ENCODE results near the gene PIGO. TPM values are rescaled to one million over a fixed set of nuclear protein-coding genes. Genes with fewer than 3 reads are reported as not detected.
A peak's percentile ranks its signal among the peaks of the same experiment; 100 is the strongest.

PIGO gene
- total RNA-seq, 1 experiment from 2014 or later, result 32.0 TPM

DNA sequence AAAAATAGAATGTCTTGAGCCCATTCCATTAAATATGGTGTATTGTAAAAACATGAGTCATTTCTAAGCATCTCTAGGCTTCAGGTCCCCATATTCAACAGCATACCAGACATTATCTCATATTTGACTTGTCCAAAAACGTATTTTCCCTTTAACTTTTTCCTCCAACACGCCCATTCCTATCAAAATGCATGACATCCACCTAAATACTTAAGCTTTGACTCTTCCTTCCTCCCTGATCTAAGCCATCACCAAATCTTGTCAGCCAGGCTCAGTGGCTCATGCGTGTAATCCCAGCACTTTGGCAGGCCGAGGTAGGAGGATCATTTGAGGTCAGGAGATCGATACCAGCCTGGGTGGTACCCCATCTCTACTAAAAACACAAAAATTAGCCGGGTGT lies 47.9 kb downstream of the PIGO start:
- peaks cover 41% of the 10 kb centered on the region for H3K36me3 Mint-ChIP-seq (ENCODE audit: insufficient read depth, unreplicated experiment)
- no peak overlapping the region for H3K4me3 Mint-ChIP-seq (ENCODE audit: low read depth, unreplicated experiment)
- TF ChIP-seq, protein P1, sequence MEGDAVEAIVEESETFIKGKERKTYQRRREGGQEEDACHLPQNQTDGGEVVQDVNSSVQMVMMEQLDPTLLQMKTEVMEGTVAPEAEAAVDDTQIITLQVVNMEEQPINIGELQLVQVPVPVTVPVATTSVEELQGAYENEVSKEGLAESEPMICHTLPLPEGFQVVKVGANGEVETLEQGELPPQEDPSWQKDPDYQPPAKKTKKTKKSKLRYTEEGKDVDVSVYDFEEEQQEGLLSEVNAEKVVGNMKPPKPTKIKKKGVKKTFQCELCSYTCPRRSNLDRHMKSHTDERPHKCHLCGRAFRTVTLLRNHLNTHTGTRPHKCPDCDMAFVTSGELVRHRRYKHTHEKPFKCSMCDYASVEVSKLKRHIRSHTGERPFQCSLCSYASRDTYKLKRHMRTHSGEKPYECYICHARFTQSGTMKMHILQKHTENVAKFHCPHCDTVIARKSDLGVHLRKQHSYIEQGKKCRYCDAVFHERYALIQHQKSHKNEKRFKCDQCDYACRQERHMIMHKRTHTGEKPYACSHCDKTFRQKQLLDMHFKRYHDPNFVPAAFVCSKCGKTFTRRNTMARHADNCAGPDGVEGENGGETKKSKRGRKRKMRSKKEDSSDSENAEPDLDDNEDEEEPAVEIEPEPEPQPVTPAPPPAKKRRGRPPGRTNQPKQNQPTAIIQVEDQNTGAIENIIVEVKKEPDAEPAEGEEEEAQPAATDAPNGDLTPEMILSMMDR (IDR thresholded peaks at IDR 0.05; ENCODE audit: unreplicated experiment), result no peak
- H3K4me1 Mint-ChIP-seq (ENCODE audit: low read depth, unreplicated experiment), result no peaks in the 10 kb centered on the region
- DNase-seq, result no peak
- H3K27ac Mint-ChIP-seq (ENCODE audit: unreplicated experiment), result no peak overlapping the region
- no TSS peak for BruUV-seq (replicated peaks)
- H3K27me3 Mint-ChIP-seq (ENCODE audit: unreplicated experiment), result no peaks in the 10 kb centered on the region
- intact Hi-C loops (cut with micrococcal nuclease; ENCODE audit: unreplicated experiment), result no loop called here
- CTCF ChIA-PET, result no interaction called here
- no peaks in the 10 kb centered on the region for H3K9me3 Mint-ChIP-seq (ENCODE audit: low read depth, unreplicated experiment)

DNA sequence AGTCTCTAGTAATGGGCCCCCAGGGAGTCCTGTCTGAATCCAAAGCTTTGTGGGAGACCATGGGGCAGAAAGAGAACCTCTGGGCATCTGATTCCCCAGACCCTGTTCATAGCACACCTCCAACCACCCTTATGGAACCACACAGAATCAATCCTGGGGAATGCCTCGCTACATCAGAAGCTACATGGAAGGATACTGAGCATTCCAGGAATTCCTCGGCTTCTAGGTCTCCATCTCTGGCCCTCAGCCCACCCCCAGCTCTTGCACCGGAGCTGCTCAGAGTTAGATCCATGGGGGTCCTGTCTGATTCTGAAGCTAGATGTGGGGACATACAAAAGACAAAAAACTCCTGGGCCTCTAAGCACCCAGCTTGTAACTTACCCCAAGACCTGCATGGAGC lies 52.3 kb downstream of the PIGO start:
- TF ChIP-seq, protein P1 (IDR thresholded peaks at IDR 0.05; ENCODE audit: unreplicated experiment), result no peak
- no peak overlapping the region for H3K4me3 Mint-ChIP-seq (ENCODE audit: low read depth, unreplicated experiment)
- no peaks in the 10 kb centered on the region for H3K27me3 Mint-ChIP-seq (ENCODE audit: unreplicated experiment)
- no peaks in the 10 kb centered on the region for H3K4me1 Mint-ChIP-seq (ENCODE audit: low read depth, unreplicated experiment)
- no peak for DNase-seq
- peaks cover 30% of the 10 kb centered on the region for H3K36me3 Mint-ChIP-seq (ENCODE audit: insufficient read depth, unreplicated experiment)
- no peaks in the 10 kb centered on the region for H3K9me3 Mint-ChIP-seq (ENCODE audit: low read depth, unreplicated experiment)
- CTCF ChIA-PET, result interaction anchor here (0.6 kb wide), 1 partner anchor 46 kb away, joined by 9 read pairs; no protein-coding TSS in a partner anchor
- H3K27ac Mint-ChIP-seq (ENCODE audit: unreplicated experiment), result no peak overlapping the region
- BruUV-seq (replicated peaks), result no TSS peak
- intact Hi-C loops (cut with micrococcal nuclease; ENCODE audit: unreplicated experiment), result no loop called here

DNA sequence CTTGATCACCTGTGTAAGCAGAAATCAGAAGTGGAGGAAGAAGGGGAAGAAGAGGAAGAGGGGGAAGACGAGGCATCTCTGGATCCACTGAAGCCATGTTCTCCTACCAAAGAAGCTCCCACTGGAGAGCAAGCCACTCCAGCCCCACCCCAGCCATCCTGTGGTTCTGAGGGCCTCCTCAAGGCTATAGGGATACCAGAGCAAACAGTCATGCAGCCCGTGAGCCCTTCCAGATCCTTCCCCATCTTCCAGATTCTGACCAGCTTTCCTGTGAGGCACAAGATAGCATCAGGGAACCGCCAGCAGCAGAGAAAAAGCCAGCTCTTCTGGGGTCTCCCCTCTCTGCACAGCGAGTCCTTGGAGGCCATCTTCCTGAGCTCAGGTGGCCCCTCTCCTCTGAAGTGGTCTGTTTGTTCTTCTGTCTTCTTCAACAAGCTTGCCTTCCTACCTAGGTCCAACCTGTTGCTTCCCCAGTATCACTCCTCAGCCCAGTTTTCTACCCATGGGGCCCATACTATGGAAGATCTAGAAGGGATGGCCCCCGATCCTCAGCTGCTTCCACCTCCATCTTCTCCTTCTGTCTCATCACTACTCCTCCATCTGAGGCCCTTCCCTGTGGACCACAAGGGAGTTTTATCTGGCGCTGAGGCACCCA lies 53.4 kb downstream of the PIGO start:
- CTCF ChIA-PET, result no interaction called here
- DNase-seq, result no peak
- Mint-ChIP-seq H3K9me3 (ENCODE audit: low read depth, unreplicated experiment) (no peaks in the 10 kb centered on the region), H3K36me3 (ENCODE audit: insufficient read depth, unreplicated experiment) (peaks cover 22% of the 10 kb centered on the region), H3K27ac (ENCODE audit: unreplicated experiment) (no peak overlapping the region), H3K4me1 (ENCODE audit: low read depth, unreplicated experiment) (no peaks in the 10 kb centered on the region), H3K4me3 (ENCODE audit: low read depth, unreplicated experiment) (no peak overlapping the region), H3K27me3 (ENCODE audit: unreplicated experiment) (no peaks in the 10 kb centered on the region)
- TF ChIP-seq, protein P1 (IDR thresholded peaks at IDR 0.05; ENCODE audit: unreplicated experiment), result no peak
- BruUV-seq (replicated peaks), result no TSS peak
- intact Hi-C loops (cut with micrococcal nuclease; ENCODE audit: unreplicated experiment), result no loop called here

DNA sequence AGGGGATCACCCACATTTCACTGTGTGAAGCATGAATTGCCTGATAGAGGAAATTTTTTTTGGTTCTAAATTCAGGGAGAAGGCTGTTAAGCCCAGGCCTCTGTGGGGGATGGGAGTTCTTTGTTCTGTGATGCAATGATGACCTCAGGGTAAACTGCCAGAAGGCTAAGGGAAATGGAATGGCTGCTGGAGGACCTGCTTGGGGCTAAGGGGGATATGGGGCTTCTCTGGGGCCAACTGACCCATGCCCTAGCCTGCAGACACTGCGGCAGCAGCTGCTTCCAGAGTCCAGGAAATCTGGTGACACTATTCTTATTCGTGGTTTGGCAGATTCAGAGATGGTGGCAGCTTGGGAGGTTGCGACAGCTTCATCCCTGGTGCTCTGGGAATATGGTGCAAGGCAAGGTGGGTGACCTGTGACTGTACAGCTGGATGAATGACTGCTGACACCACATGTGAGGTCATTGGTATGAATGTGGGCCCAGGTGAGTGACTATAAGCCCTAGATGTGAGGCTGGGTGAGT lies 54.2 kb downstream of the PIGO start:
- DNase-seq, result no peak
- CTCF ChIA-PET, result interaction anchor here (1.6 kb wide), 1 partner anchor 142 kb away, joined by 4 read pairs; no protein-coding TSS in a partner anchor
- peak overlapping the region; percentile 27 for H3K27ac Mint-ChIP-seq (ENCODE audit: unreplicated experiment)

More for the DNA sequence above, 54.2 kb downstream of the PIGO start:
- H3K4me1 Mint-ChIP-seq (ENCODE audit: low read depth, unreplicated experiment), result no peaks in the 10 kb centered on the region
- TF ChIP-seq, protein P1 (IDR thresholded peaks at IDR 0.05; ENCODE audit: unreplicated experiment), result no peak
- peaks cover 17% of the 10 kb centered on the region for H3K36me3 Mint-ChIP-seq (ENCODE audit: insufficient read depth, unreplicated experiment)
- H3K27me3 Mint-ChIP-seq (ENCODE audit: unreplicated experiment), result no peaks in the 10 kb centered on the region
- H3K9me3 Mint-ChIP-seq (ENCODE audit: low read depth, unreplicated experiment), result no peaks in the 10 kb centered on the region
- H3K4me3 Mint-ChIP-seq (ENCODE audit: low read depth, unreplicated experiment), result no peak overlapping the region
- BruUV-seq (replicated peaks), result no TSS peak
- intact Hi-C loops (cut with micrococcal nuclease; ENCODE audit: unreplicated experiment), result no loop called here

Other genes starting within 250 kb of the PIGO start
- not detected in 2 replicates for gene PHF24, start 138.3 kb downstream of the PIGO start, total RNA-seq (2022)
- 1.5 and 3.1 TPM in 2 replicates for gene DNAJB5, start 106.8 kb downstream of the PIGO start, total RNA-seq (2022)
- gene VCP, start 24.0 kb downstream of the PIGO start, total RNA-seq (2022), result 205 and 208 TPM in 2 replicates
- gene FANCG, start 16.6 kb downstream of the PIGO start, total RNA-seq (2022), result 38.8 and 46.2 TPM in 2 replicates
- 97.3 and 103 TPM in 2 replicates for gene STOML2, start 6.5 kb upstream of the PIGO start, total RNA-seq (2022)
- 16.8 and 17.5 TPM in 2 replicates for gene ATOSB, start 19.3 kb upstream of the PIGO start, total RNA-seq (2022)
- gene UNC13B, start 65.4 kb upstream of the PIGO start, total RNA-seq (2022), result 20.4 and 24.4 TPM in 2 replicates